CD8-positive, alpha-beta memory T cell (primary cell): ENCODE results near the gene ERC2. TPM values are rescaled to one million over a fixed set of nuclear protein-coding genes. Genes with fewer than 3 reads are reported as not detected.

Experiments
- CTCF ChIA-PET: fragments of 350-600 bp; sonication (Branson Sonifier 250); formaldehyde crosslinking; loops from one replicate; lab custom pipeline; 2021; ENCODE audit warnings: antibody characterized with exemption; lab: Charles Lee
- POLR2A ChIA-PET: fragments of 350-600 bp; sonication (Branson Sonifier 250); formaldehyde crosslinking; loops from one replicate; lab custom pipeline; 2021; ENCODE audit warnings: antibody characterized with exemption; lab: Charles Lee
- DNase-seq, 5 donors: peaks; one replicate each; pipeline versions ENCODE4 v3.0.0 to v3.0.0-alpha.2; 2020 to 2022; ENCODE audit warnings: mixed read lengths in 1 of 5
- H3K27ac ChIP-seq: one replicate; pipeline ENCODE4 v1.7.0; 2013; ENCODE audit warnings: low read depth, mild to moderate bottlenecking, low read length, moderate library complexity
- H3K27me3 ChIP-seq: 2 replicates; pipeline ENCODE4 v1.7.0; 2013; ENCODE audit warnings: low read length, mild to moderate bottlenecking; ENCODE audit not compliant: insufficient read depth, poor library complexity, severe bottlenecking
- H3K36me3 ChIP-seq: 2 replicates; pipeline ENCODE4 v1.7.0; 2013; ENCODE audit warnings: mild to moderate bottlenecking, low read length, moderate library complexity; ENCODE audit not compliant: insufficient read depth
- H3K4me1 ChIP-seq: 2 replicates; pipeline ENCODE4 v1.7.0; 2013; ENCODE audit warnings: mild to moderate bottlenecking, low read length, moderate library complexity; ENCODE audit not compliant: insufficient read depth
- H3K4me3 ChIP-seq: 2 replicates; pipeline ENCODE4 v1.7.0; 2013; ENCODE audit warnings: mild to moderate bottlenecking, low read length
- H3K9me3 ChIP-seq: 2 replicates; pipeline ENCODE4 v1.7.0; 2013; ENCODE audit warnings: mild to moderate bottlenecking, low read length
- H3K27ac Mint-ChIP-seq, 8 donors: one replicate each; pipeline ENCODE4 v1.8.0; 2020 to 2021; ENCODE audit warnings: mixed read lengths in 8 of 8, mild to moderate bottlenecking in 6 of 8, inconsistent platforms in 3 of 8, moderate library complexity in 3 of 8
- H3K27me3 Mint-ChIP-seq, 2 donors: one replicate each; pipeline ENCODE4 v1.8.0; 2020 to 2021; ENCODE audit warnings: mixed read lengths in 2 of 2, mild to moderate bottlenecking in 1 of 2, moderate library complexity in 1 of 2
- H3K36me3 Mint-ChIP-seq, 3 donors: one replicate each; pipeline ENCODE4 v1.8.0; 2020 to 2021; ENCODE audit warnings: mixed read lengths in 3 of 3, inconsistent platforms in 1 of 3, mild to moderate bottlenecking in 1 of 3
- H3K4me1 Mint-ChIP-seq, 3 donors: one replicate each; pipeline ENCODE4 v1.8.0; 2020 to 2021; ENCODE audit warnings: mixed read lengths in 3 of 3, inconsistent platforms in 1 of 3, mild to moderate bottlenecking in 1 of 3
- H3K4me3 Mint-ChIP-seq, 7 donors: one replicate each; pipeline ENCODE4 v1.8.0; 2020 to 2021; ENCODE audit warnings: mixed read lengths in 7 of 7, mild to moderate bottlenecking in 6 of 7, moderate library complexity in 4 of 7, inconsistent platforms in 2 of 7
- H3K9me3 Mint-ChIP-seq, 5 donors: one replicate each; pipeline ENCODE4 v1.8.0; 2020 to 2022; ENCODE audit warnings: mixed read lengths in 5 of 5, mild to moderate bottlenecking in 3 of 5, moderate library complexity in 2 of 5, inconsistent platforms in 1 of 5
- polyA plus RNA-seq: library from polyadenylated mRNA; unstranded; fragments of 300-500 nt; fragmentation: Illumina TruSeq; gene quantifications from one replicate; pipeline ENCODE4 v1.2.3, GENCODE V29; 2021
- total RNA-seq, 2 experiments: library from RNA; stranded (reverse); gene quantifications; one replicate each; pipeline ENCODE4 v1.2.3, GENCODE V29; 2021

ERC2 gene
- total and polyA plus RNA-seq, 3 experiments from 2014 or later, result not detected

- H3K36me3 Mint-ChIP-seq, result no peaks in the 10 kb centered on the region
- H3K27me3 Mint-ChIP-seq, result no peaks in the 10 kb centered on the region
- no peaks in the 10 kb centered on the region for H3K36me3 ChIP-seq
- POLR2A ChIA-PET, result no interaction called here
- no peak overlapping the region for H3K27ac Mint-ChIP-seq
- no peak overlapping the region for H3K4me3 ChIP-seq
- no peaks in the 10 kb centered on the region for H3K4me1 Mint-ChIP-seq
- peaks cover 0 to 3% (median 2%) of the 10 kb centered on the region in 5 donors for H3K9me3 Mint-ChIP-seq
- CTCF ChIA-PET, result no interaction called here
- H3K4me3 Mint-ChIP-seq, result no peak overlapping the region
- no peaks in the 10 kb centered on the region for H3K9me3 ChIP-seq
- no peak for DNase-seq
- H3K27me3 ChIP-seq, result no peaks in the 10 kb centered on the region
- H3K4me1 ChIP-seq, result no peaks in the 10 kb centered on the region
- no peak overlapping the region for H3K27ac ChIP-seq
Measured at GRCh38 chr3:55647670-55648069, 820.6 kb downstream of the ERC2 start.

GRCh38 chr3:55647063-55647462 lies 821.2 kb downstream of the ERC2 start:
- no peak overlapping the region for H3K4me3 ChIP-seq
- no peaks in the 10 kb centered on the region for H3K36me3 Mint-ChIP-seq
- no peak overlapping the region for H3K4me3 Mint-ChIP-seq
- no peak overlapping the region for H3K27ac ChIP-seq
- no peaks in the 10 kb centered on the region for H3K9me3 ChIP-seq
- peaks cover 0 to 4% (median 2%) of the 10 kb centered on the region in 5 donors for H3K9me3 Mint-ChIP-seq
- no peaks in the 10 kb centered on the region for H3K27me3 Mint-ChIP-seq
- no peaks in the 10 kb centered on the region for H3K27me3 ChIP-seq
- no peak for DNase-seq
- no peak overlapping the region for H3K27ac Mint-ChIP-seq
- no peaks in the 10 kb centered on the region for H3K4me1 Mint-ChIP-seq
- POLR2A ChIA-PET, result no interaction called here
- CTCF ChIA-PET, result no interaction called here
- no peaks in the 10 kb centered on the region for H3K4me1 ChIP-seq
- no peaks in the 10 kb centered on the region for H3K36me3 ChIP-seq

- peaks cover 0 to 5% (median 3%) of the 10 kb centered on the region in 5 donors for H3K9me3 Mint-ChIP-seq
- Histone ChIP-seq H3K4me3 (no peak overlapping the region), H3K4me1 (no peaks in the 10 kb centered on the region), H3K27me3 (no peaks in the 10 kb centered on the region), H3K36me3 (no peaks in the 10 kb centered on the region), H3K27ac (no peak overlapping the region), H3K9me3 (no peaks in the 10 kb centered on the region)
- no peaks in the 10 kb centered on the region for H3K4me1 Mint-ChIP-seq
- no peak overlapping the region for H3K4me3 Mint-ChIP-seq
- no peaks in the 10 kb centered on the region for H3K36me3 Mint-ChIP-seq
- no peak overlapping the region for H3K27ac Mint-ChIP-seq
- ChIA-PET POLR2A (no interaction called here), CTCF (no interaction called here)
- DNase-seq, result no peak
- H3K27me3 Mint-ChIP-seq, result no peaks in the 10 kb centered on the region
Measured at GRCh38 chr3:55646121-55646520, 822.1 kb downstream of the ERC2 start.

GRCh38 chr3:55645422-55645821 lies 822.8 kb downstream of the ERC2 start:
- no peaks in the 10 kb centered on the region for H3K27me3 ChIP-seq
- CTCF ChIA-PET, result no interaction called here
- no peaks in the 10 kb centered on the region for H3K9me3 ChIP-seq
- no peak overlapping the region for H3K27ac ChIP-seq
- Mint-ChIP-seq H3K4me3 (no peak overlapping the region), H3K9me3 (peaks cover 0 to 5% (median 3%) of the 10 kb centered on the region in 5 donors), H3K4me1 (no peaks in the 10 kb centered on the region), H3K27me3 (no peaks in the 10 kb centered on the region), H3K36me3 (no peaks in the 10 kb centered on the region), H3K27ac (no peak overlapping the region)
- POLR2A ChIA-PET, result no interaction called here
- DNase-seq, result no peak
- H3K36me3 ChIP-seq, result no peaks in the 10 kb centered on the region
- no peaks in the 10 kb centered on the region for H3K4me1 ChIP-seq
- H3K4me3 ChIP-seq, result no peak overlapping the region

GRCh38 chr3:55643283-55643682 lies 825.0 kb downstream of the ERC2 start:
- Histone ChIP-seq H3K4me1 (no peaks in the 10 kb centered on the region), H3K36me3 (no peaks in the 10 kb centered on the region), H3K9me3 (no peaks in the 10 kb centered on the region), H3K27me3 (no peaks in the 10 kb centered on the region), H3K4me3 (no peak overlapping the region), H3K27ac (no peak overlapping the region)
- ChIA-PET CTCF (no interaction called here), POLR2A (no interaction called here)
- H3K4me1 Mint-ChIP-seq, result no peaks in the 10 kb centered on the region
- peaks cover 0 to 6% (median 3%) of the 10 kb centered on the region in 5 donors for H3K9me3 Mint-ChIP-seq
- peaks cover 0 to 3% (median 0%) of the 10 kb centered on the region in 3 donors for H3K36me3 Mint-ChIP-seq
- H3K27ac Mint-ChIP-seq, result no peak overlapping the region
- no peak for DNase-seq
- peaks cover 0 to 1% of the 10 kb centered on the region in 2 donors for H3K27me3 Mint-ChIP-seq
- no peak overlapping the region for H3K4me3 Mint-ChIP-seq

GRCh38 chr3:55641964-55642363 lies 826.3 kb downstream of the ERC2 start:
- Histone ChIP-seq H3K4me1 (no peaks in the 10 kb centered on the region), H3K36me3 (no peaks in the 10 kb centered on the region), H3K27me3 (no peaks in the 10 kb centered on the region), H3K4me3 (no peak overlapping the region), H3K9me3 (no peaks in the 10 kb centered on the region), H3K27ac (no peak overlapping the region)
- Mint-ChIP-seq H3K9me3 (peaks cover 0 to 7% (median 4%) of the 10 kb centered on the region in 5 donors), H3K4me3 (no peak overlapping the region), H3K27me3 (peaks cover 0 to 5% of the 10 kb centered on the region in 2 donors), H3K27ac (no peak overlapping the region), H3K4me1 (no peaks in the 10 kb centered on the region), H3K36me3 (peaks cover 0 to 3% (median 0%) of the 10 kb centered on the region in 3 donors)
- ChIA-PET CTCF (no interaction called here), POLR2A (no interaction called here)
- DNase-seq, result no peak

- Mint-ChIP-seq H3K4me3 (no peak overlapping the region), H3K36me3 (peaks cover 0 to 3% (median 0%) of the 10 kb centered on the region in 3 donors), H3K9me3 (peaks cover 0 to 7% (median 4%) of the 10 kb centered on the region in 5 donors), H3K27ac (no peak overlapping the region), H3K4me1 (no peaks in the 10 kb centered on the region), H3K27me3 (peaks cover 0 to 7% of the 10 kb centered on the region in 2 donors)
- ChIA-PET CTCF (no interaction called here), POLR2A (no interaction called here)
- no peak for DNase-seq
- Histone ChIP-seq H3K9me3 (no peaks in the 10 kb centered on the region), H3K4me1 (no peaks in the 10 kb centered on the region), H3K27me3 (no peaks in the 10 kb centered on the region), H3K4me3 (no peak overlapping the region), H3K36me3 (no peaks in the 10 kb centered on the region), H3K27ac (no peak overlapping the region)
Measured at GRCh38 chr3:55639896-55640765, 828.1 kb downstream of the ERC2 start.

- CTCF ChIA-PET, result no interaction called here
- Mint-ChIP-seq H3K36me3 (peaks cover 0 to 3% (median 0%) of the 10 kb centered on the region in 3 donors), H3K4me3 (no peak overlapping the region), H3K9me3 (peaks cover 0 to 7% (median 4%) of the 10 kb centered on the region in 5 donors), H3K4me1 (no peaks in the 10 kb centered on the region), H3K27me3 (peaks cover 0 to 7% of the 10 kb centered on the region in 2 donors), H3K27ac (no peak overlapping the region)
- Histone ChIP-seq H3K4me3 (no peak overlapping the region), H3K9me3 (no peaks in the 10 kb centered on the region), H3K27me3 (no peaks in the 10 kb centered on the region), H3K27ac (no peak overlapping the region), H3K4me1 (no peaks in the 10 kb centered on the region), H3K36me3 (no peaks in the 10 kb centered on the region)
- DNase-seq, result no peak
- POLR2A ChIA-PET, result no interaction called here
Measured at GRCh38 chr3:55639143-55639542, 829.1 kb downstream of the ERC2 start.
